ENCODE data around the gene SF3B2.

Gene SF3B2

GRCh38 chr11:66050581-66051231, 1.5 kb upstream of the SF3B2 start:
- DNase-seq (ENCODE audit: low read depth, low spot score) = no peak

DNA sequence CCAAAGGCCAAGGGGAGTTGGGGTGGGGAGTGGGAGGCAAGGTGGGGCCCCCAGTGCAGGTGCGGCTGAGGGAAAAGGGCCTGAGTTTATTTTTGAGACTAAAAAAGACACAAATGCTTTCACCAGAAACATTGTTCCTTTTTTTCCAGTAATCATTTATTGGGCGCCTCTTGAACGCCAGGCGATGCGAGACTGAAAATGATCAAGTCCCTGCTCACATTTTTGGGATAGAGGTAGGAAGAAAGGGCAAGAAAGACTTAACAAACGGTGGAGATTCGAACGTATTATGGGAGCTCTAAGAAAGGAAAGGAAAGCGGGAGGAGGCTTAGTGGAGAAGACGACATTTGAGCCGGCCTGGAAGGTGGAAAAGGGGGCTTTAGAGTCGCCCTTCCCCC, 796 bp upstream of the SF3B2 start:
- no peak for DNase-seq (ENCODE audit: low read depth, low spot score)

DNA sequence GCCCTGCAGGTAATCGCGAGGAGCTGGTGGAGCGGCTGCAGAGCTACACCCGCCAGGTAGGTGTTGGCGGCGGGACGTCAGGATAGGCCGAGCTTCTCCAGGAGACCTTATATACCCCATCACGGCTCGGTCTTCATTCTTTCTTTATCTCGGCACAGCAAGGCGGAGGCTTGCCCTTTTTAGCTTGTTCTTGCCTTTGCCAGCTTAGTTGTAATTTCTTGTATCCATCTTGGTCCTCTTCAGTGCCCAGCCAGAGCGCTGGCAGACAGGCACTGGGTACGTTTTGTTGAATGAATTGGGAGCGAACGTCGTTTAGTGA, 459 bp downstream of the SF3B2 start:
- no peak for DNase-seq (ENCODE audit: low read depth, low spot score)

DNA sequence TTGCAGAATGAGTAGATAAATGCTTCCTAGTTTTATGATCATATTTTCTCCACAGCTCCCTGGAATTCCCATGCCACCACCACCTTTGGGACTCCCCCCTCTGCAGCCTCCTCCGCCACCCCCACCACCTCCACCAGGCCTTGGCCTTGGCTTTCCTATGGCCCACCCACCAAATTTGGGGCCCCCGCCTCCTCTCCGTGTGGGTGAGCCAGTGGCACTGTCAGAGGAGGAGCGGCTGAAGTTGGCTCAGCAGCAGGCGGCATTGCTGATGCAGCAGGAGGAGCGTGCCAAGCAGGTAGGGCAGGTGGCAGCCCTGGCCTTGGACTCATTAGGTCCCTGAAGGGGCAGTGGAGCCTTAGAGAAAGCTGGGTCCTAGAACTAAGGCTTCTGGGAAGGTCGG, 2.9 kb downstream of the SF3B2 start:
- DNase-seq (ENCODE audit: low read depth, low spot score) = no peak

DNA sequence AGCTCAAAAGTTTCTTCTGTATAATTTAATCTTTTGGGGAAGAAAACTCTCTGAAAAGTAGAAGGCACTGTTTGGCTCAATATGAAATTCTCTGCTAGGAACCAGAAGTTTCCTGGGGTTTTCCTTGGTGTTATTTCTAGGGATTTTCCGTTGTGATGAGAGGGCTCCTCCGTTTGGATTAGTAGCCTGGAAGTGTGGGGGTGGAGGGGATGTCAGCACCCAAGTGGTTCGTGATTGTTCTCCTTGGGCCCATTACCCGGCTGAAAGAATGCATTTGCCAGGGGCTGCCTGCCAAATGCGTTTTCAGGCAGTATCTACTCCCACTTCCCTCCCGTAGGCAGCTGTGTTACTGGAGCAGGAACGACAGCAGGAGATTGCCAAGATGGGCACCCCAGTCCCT, 4.3 kb downstream of the SF3B2 start:
- DNase-seq (ENCODE audit: low read depth, low spot score) = no peak

DNA sequence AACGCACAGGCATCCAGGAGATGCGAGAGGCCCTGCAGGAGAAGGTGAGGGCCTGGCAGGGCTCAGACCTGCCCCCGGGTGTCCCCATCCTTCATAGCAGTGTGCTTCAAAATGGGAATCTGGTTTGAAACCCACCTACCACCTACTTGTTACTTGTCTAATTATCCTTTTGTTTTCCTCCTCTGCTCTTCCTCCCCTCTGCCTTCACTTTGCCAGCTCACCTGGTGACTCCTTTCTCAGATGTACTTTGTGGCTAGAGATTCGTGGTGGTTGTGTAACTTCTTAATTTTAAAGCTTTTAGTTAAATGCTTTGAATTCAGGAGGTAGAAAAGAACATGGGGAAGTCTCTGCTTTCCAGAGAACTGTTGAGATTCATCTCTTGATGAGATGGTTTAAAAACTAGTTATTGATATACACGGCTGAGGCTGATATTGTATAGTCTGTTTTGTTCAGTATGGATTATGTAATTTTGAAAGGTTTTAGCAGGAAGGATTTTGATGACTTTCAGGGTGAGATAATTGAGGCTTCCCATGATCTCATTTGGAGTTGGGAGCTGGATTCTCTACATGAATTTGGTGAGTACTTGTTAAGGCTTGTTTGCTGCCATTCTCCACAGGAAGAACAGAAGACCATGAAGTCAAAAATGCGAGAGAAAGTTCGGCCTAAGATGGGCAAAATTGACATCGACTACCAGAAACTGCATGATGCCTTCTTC, 8.0 kb downstream of the SF3B2 start:
- DNase-seq (ENCODE audit: low read depth, low spot score) = no peak

GRCh38 chr11:66061268-66061667, 9.1 kb downstream of the SF3B2 start:
- DNase-seq (ENCODE audit: low read depth, low spot score) = no peak

DNA sequence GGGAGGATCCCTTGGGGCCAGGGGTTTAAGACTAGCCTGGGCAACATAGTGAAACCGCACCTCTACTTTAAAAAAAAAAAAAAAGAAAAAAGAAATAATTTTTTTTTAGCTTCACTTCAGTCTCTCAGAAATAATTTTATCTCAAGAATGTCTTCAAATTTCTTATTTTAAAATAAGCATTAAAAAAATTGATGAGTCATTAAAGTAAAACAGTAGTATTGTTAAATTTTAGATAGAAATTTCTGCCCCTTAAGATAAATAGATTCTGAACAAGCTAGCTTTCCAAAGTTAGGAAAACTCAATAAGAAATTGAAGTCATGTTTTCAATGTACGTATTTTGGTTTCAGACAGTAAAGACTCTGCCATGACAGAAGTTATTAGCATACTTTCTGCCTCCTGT, 10.2 kb downstream of the SF3B2 start:
- DNase-seq (ENCODE audit: low read depth, low spot score) = no peak

DNA sequence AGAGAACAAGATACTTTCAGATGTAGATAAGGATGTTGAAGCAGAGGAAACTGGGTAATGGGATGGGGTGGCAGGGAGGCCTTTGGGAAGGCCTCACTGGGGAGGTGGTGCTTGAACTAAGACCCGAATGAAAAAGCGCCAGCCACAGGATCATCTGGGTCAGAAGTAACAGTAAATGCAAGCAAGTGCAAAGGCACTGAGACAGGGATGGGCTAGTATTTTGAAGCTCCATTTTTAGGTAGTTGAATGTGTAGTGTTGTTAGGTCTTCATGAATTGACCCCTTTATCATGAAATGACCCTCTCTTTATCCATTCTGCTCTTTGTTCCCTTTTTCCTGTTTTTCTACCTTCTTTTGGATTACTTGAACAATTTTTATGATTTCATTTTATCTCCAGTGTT, 11.7 kb downstream of the SF3B2 start:
- DNase-seq (ENCODE audit: low read depth, low spot score) = no peak

GRCh38 chr11:66064571-66064970, 12.4 kb downstream of the SF3B2 start:
- no peak for DNase-seq (ENCODE audit: low read depth, low spot score)

GRCh38 chr11:66066751-66067150, 14.6 kb downstream of the SF3B2 start:
- DNase-seq (ENCODE audit: low read depth, low spot score) = no peak

- DNase-seq (ENCODE audit: low read depth, low spot score) = no peak
These were observed 15.5 kb downstream of the SF3B2 start for GRCh38 chr11:66067640-66068039.

DNA sequence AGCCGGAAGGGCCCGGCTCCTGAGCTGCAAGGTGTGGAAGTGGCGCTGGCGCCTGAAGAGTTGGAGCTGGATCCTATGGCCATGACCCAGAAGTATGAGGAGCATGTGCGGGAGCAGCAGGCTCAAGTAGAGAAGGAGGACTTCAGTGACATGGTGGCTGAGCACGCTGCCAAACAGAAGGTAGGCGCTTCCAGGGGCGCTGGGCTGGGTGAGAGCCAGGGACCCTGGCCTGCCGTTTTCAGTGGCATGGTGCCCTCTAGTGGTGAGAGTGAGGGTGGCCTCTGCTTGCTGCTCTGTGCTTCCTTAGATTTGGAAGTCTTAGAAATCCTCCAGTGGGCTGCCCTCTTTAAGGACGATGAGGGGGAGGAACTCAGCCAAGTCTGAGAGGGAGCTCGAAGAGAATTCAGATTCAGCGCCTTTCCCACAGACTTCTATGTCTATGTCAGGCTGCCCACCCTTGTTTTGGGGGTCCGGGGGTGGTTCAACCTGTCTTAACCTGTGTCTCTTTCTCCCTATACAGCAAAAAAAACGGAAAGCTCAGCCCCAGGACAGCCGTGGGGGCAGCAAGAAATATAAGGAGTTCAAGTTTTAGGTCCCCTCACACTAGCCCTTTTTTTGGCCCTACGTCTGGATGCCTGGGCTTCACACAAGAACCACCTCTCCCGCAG, 16.1 kb downstream of the SF3B2 start:
- no peak for DNase-seq (ENCODE audit: low read depth, low spot score)

DNA sequence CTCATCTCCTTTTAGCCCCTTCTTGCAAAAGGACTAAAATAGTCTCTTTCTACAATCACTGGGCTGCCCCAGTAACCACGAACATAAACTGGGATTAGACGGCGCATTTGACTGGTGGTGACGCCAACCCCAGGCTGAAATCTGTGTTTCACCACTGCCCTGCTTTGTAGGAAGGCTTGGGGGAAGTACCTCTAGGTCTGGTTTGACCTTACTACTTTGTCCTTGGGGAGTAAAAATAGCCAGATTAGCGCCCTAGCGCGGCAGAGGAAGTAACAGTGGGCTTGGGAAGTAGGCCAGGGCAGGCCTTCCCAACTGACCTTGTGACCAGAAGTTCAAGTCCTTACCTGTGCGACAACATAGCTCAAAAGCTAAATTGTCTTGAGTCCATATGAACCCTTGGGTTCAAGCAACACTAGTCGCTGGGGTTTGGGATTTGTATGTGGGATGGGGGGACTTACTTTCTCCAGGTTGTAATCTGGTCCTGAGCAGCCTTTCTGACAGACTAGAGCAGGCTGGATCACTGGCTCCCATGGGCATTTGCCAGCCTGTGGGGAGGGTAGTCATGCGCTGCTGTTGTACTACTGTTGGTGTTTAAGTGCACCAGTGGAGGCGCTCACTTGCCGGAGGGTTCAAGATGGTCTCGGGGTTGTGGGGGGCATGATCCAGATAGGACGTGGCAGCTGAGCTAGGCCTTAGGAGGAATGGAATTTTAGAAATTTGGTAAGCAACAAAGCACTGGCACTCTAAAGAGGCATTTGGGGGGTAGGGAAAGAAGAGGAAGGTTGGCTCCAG, 17.0 kb downstream of the SF3B2 start:
- DNase-seq (ENCODE audit: low read depth, low spot score) = no peak

GRCh38 chr11:66069715-66070603, 17.8 kb downstream of the SF3B2 start, which contains the start of gene PACS1:
PACS1 (plus strand) TSS chr11:66070272; CDS start chr11:66070487, 215 bp downstream.
- no peak for DNase-seq (ENCODE audit: low read depth, low spot score)

GRCh38 chr11:66070604-66071380, 18.6 kb downstream of the SF3B2 start:
- no peak for DNase-seq (ENCODE audit: low read depth, low spot score)

GRCh38 chr11:66071381-66071801, 19.2 kb downstream of the SF3B2 start:
- DNase-seq (ENCODE audit: low read depth, low spot score) = no peak

DNA sequence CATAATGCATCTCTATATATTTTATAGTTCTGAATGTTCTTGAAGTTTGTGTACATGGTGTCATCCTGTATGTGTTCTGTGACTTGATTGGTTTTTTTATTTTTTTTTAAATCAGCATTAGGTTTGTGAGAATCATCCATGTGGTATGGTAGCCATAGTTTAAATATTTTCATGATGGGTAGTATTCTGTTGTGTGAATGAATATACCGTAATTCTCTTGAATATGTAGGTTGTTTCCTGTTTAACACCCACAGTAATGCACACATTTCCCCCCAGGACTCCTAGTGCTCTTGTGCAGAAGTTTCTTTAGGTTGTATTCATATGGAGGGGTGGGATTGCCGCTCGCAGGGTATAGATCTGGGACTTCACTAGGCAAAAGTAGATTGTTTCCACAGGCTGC, 19.9 kb downstream of the SF3B2 start:
- no peak for DNase-seq (ENCODE audit: low read depth, low spot score)

DNA sequence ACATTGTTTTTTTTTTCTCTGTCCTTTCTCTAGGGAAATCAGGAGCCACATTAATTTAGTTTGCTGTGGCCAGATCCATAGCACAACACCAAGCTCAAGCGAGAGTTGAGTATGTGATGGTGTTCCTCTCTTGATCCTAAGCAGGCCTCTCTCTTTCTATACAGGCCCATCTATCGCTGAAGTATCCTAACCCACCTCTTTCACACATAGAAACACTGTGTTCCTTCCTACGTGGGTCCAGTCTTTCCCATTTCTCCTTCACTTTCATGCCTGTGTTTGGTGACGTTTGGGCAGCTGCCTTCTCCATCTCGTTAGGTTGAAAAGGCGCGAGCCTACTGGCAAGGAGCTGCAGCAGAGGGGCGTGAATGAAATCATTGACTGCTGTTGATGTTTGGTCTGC, 20.4 kb downstream of the SF3B2 start:
- no peak for DNase-seq (ENCODE audit: low read depth, low spot score)

- DNase-seq (ENCODE audit: low read depth, low spot score) = no peak
These were observed 21.5 kb downstream of the SF3B2 start for GRCh38 chr11:66073669-66074068.
